A673 (cell line): Measurements from ENCODE around the gene TAF4.

ENCODE experiments used
- CTCF ChIP-seq: fragments of 300-800, 200-600 bp; sonication (generic); conservative IDR thresholded peaks from 2 replicates; pipeline ENCODE4 v1.5.1; 2017; ENCODE audit warnings: low read depth, mild to moderate bottlenecking, antibody characterized with exemption, low read length, moderate library complexity, mixed read lengths
- EZH2 ChIP-seq: fragments of 200-600 bp; sonication (generic); IDR thresholded peaks from 2 replicates; pipeline ENCODE4 v1.6.1; 2017; ENCODE audit warnings: borderline replicate concordance, low read depth, mild to moderate bottlenecking, mixed read lengths, antibody characterized with exemption, low read length; ENCODE audit not compliant: poor library complexity, severe bottlenecking

- no peak for TF ChIP-seq CTCF
- TF ChIP-seq EZH2 = no peak
These were observed 2.2 kb downstream of the TAF4 start for GRCh38 chr20:62063315-62063980.
